Measurements from ENCODE around the gene CPN1. TPM values are rescaled to one million over a fixed set of nuclear protein-coding genes. Genes with fewer than 3 reads are reported as not detected.
A peak's percentile ranks its signal among the peaks of the same experiment; 100 is the strongest.
"Not testable (repeated sequence)": the region's sequence is repeated elsewhere in the genome, so short reads cannot be mapped to it uniquely, and the experiment has no call there.

Gene CPN1
- not detected in 2 replicates for total RNA-seq (2014; rRNA removed; shearing (Covaris generic))

- DNase-seq (ENCODE audit: low spot score): no peak
- in situ Hi-C loops (cut with HindIII; ENCODE audit: low sequenced_read_pairs): no loop called here
These were observed at the start of gene CPN1 for GRCh38 chr10:100081075-100082001. TSS of gene CPN1 (minus strand) at chr10:100081869. CDS start at chr10:100081625, 244 bp downstream.

GRCh38 chr10:100130831-100131230 is 49.2 kb upstream of the CPN1 start:
- no peak for DNase-seq (ENCODE audit: low spot score)
- in situ Hi-C loops (cut with HindIII; ENCODE audit: low sequenced_read_pairs): no loop called here

GRCh38 chr10:100129424-100129823 is 47.8 kb upstream of the CPN1 start:
- in situ Hi-C loops (cut with HindIII; ENCODE audit: low sequenced_read_pairs): no loop called here
- DNase-seq (ENCODE audit: low spot score): no peak

DNA sequence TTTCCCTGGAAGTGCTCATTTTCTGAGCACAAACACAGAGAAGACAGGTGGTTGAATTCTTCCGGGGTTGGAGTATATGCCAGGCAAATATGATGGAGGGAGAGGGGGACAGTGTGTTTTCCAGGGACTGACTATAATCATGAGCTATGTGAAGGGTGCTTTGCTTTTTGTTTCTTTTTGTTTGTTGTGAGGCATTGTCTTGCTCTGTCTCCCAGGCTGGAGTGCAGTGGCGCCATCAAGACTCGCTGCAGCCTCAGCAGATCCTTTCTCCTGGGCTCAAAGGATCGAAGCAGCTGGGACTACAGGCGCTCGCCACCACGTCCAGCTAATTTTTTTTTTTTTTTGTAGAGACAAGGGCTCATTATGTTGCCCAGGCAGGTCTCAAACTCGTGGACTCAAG is 47.3 kb upstream of the CPN1 start:
- DNase-seq (ENCODE audit: low spot score): no peak

DNA sequence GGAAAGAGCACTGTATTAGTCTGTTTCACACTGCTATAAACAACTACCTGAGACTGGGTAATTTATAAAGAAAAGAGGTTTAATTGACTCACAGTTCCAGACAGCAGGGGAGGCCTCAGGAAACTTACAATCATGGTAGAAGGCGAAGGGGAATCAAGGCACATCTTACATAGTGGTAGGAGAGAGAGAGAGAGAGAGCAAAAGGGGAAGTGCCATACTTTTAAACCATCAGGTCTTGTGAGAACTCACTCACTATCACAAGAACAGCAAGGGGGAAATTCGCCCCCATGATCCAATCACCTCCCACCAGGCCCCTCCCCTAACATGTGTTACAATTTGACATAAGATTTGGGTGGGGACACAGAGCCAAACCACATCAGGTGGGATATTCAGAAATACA is 43.7 kb upstream of the CPN1 start:
- DNase-seq (ENCODE audit: low spot score); in situ Hi-C loops (cut with HindIII; ENCODE audit: low sequenced_read_pairs): not testable (repeated sequence)

More for the DNA sequence above, 47.3 kb upstream of the CPN1 start:
- in situ Hi-C loops (cut with HindIII; ENCODE audit: low sequenced_read_pairs): no loop called here

- no peak for DNase-seq (ENCODE audit: low spot score)
- in situ Hi-C loops (cut with HindIII; ENCODE audit: low sequenced_read_pairs): no loop called here
These were observed 42.4 kb upstream of the CPN1 start for GRCh38 chr10:100124097-100124496.

- in situ Hi-C loops (cut with HindIII; ENCODE audit: low sequenced_read_pairs): no loop called here
- DNase-seq (ENCODE audit: low spot score): no peak
These were observed 41.1 kb upstream of the CPN1 start for GRCh38 chr10:100122780-100123179.

DNA sequence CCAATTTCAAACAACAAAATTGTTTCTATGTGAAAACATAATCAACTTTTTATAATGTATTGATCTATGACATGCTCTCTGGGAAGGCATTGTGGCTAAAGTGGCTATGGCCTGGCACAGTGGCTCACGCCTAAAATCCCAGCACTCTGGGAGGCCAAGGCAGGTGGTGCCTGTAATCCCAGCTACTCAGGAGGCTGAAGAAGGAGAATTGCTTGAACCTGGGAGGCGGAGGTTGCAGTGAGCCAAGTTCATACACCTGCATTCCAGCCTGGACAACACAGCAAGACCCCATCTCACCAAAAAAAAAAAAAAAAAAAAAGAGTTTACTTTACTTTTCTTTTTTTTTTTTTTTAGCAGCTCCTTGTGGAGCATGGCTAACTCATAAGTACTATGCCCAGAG is 38.9 kb upstream of the CPN1 start:
- in situ Hi-C loops (cut with HindIII; ENCODE audit: low sequenced_read_pairs): no loop called here
- no peak for DNase-seq (ENCODE audit: low spot score)

GRCh38 chr10:100119726-100120125 is 38.1 kb upstream of the CPN1 start:
- in situ Hi-C loops (cut with HindIII; ENCODE audit: low sequenced_read_pairs): no loop called here
- DNase-seq (ENCODE audit: low spot score): no peak

- DNase-seq (ENCODE audit: low spot score): no peak
- in situ Hi-C loops (cut with HindIII; ENCODE audit: low sequenced_read_pairs): no loop called here
These were observed 33.5 kb upstream of the CPN1 start for GRCh38 chr10:100114976-100115770.

- in situ Hi-C loops (cut with HindIII; ENCODE audit: low sequenced_read_pairs): no loop called here
- DNase-seq (ENCODE audit: low spot score): no peak
These were observed 32.8 kb upstream of the CPN1 start for GRCh38 chr10:100114460-100114859.

- in situ Hi-C loops (cut with HindIII; ENCODE audit: low sequenced_read_pairs): no loop called here
- DNase-seq (ENCODE audit: low spot score): no peak
These were observed 28.0 kb upstream of the CPN1 start for GRCh38 chr10:100109670-100110069.

DNA sequence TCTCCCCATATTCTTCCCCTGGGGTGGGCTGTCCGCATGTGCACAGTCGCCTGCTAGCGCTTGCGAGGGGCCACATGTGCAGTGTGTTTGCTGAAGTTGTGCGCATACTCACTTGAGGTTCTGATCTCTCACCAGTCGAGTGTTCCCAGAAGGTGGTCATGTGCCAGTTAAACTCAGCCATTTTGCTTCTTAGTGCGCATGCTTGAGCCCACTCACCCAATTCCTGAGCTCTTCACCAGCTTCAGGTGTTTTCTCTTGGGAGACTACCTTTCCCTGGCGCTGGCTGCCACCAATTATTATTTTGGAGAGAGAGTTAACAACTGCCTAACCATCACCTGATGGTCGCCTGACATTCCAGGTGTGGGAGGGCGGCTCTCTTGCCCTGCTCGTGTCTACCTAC is 25.2 kb upstream of the CPN1 start:
- in situ Hi-C loops (cut with HindIII; ENCODE audit: low sequenced_read_pairs): no loop called here

DNA sequence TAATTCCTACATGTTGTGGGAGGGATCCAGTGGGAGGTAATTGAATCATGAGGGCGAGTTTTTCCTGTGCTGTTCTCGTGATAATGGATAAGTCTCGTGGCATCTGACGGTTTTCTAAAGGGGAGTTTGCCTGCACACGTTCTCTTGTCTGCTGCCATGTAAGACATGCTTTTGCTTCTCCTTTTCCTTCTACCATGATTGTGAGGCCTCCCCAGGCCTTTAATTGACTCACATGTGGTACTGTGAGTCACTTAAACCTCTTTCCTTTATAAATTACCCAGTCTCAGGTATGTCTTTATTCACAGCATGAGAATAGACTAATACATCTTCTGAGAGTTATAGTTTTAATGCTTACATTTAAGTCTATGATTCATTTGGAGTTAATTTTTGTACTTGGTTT is 22.6 kb upstream of the CPN1 start:
- in situ Hi-C loops (cut with HindIII; ENCODE audit: low sequenced_read_pairs): no loop called here
- no peak for DNase-seq (ENCODE audit: low spot score)

More for the DNA sequence above, 25.2 kb upstream of the CPN1 start:
- DNase-seq (ENCODE audit: low spot score): no peak

DNA sequence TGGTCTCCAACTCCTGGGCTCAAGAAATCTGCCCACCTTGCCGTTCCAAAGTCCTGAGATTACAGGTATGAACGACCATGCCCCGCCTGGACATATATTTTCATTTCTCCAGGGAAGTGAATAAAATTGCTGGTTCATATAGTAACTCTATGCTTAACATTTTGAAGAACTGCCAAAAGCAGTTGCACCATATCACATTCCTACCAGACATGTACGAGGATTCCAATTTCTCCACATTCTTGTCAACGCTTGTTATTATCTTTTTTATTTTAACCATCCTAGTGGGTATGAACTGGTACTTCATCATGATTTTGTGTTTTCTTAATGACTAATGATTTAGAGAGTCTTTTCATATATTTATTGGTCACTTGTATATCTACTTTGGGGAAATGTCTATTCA is 21.9 kb upstream of the CPN1 start:
- no peak for DNase-seq (ENCODE audit: low spot score)
- in situ Hi-C loops (cut with HindIII; ENCODE audit: low sequenced_read_pairs): no loop called here

DNA sequence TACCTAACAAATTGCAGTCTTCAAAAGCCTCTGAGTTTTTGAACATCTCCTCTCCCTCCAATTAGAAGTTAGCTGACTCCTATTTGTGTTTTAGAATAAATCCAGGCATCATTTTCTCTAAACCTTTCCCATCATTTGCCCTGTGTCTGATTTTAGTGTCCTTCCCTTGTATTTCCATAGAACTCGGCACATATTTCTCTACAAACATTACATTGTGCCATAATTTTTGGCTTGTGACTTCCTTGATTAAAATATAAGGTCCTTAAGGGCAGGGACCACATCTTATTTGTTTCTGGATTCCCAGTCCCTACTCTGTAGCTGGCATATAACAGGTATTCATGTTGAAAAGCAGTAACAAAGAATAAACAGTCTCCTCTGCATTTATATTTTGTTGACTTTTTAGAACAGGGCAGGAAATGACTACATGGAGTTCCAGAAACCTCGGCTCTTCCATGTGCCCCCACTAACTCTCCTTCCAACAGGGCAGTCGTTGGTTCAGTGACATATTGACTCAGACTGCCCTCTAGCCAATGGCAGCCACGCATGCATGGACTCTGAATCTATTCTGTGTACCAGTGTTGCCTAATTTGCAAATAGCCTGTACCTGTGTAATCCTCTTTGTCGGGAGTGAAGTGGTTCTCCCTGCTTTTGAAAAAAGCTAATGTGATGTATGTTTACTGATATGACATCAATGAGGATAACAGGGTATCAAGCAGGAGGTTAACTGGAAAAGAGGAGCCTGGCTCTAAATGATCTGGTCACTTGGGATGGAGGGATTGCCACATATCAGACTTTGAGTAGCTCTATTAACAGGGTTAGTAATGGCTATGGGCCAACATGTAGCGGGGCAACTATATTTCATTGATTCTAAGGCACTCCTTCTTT is 19.8 kb upstream of the CPN1 start:
- no peak for DNase-seq (ENCODE audit: low spot score)
- in situ Hi-C loops (cut with HindIII; ENCODE audit: low sequenced_read_pairs): no loop called here

DNA sequence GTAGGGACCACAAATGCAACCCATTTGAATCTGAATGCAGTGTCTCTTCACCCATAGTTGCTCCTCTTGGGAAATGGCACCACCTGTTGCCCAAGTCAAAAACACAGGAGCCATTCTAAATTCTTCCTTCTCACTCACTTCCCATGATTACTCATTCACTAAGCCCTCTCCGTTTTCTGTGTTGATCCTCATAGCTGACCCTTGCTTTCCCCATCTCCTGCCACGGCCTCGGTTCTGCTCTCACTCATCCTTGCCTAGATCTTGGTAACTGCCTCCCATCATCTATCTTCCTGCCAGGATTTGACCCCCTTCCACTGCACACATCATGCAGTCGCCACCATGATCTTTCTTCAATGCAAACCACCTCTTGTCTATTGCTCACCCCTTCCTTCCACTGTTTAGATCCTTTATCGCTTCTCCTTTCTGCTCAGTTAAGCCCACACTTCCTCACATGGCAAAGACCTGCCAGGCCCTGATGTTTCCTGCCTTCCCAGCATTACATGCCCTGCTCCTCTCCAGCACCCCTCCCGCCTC is 19.0 kb upstream of the CPN1 start:
- DNase-seq (ENCODE audit: low spot score): peak; percentile 2
- in situ Hi-C loops (cut with HindIII; ENCODE audit: low sequenced_read_pairs): no loop called here

DNA sequence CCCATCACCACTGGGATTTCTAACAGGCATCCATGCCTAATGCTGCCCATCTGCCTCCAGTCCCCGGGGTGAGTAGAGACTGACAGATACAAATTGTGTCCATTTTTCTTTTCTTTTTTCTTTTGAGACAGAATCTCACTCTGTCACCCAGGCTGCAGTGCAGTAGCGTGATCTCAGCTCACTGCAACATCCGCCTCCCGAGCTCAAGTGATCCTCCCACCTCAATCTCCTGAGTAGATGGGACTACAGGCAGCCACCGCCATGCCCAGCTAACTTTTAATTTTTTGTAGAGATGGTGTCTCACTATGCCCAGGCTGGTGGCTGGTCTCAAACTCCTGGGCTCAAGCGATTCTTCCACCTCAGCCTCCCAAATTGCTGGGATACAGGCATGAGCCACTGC is 7.6 kb upstream of the CPN1 start:
- in situ Hi-C loops (cut with HindIII; ENCODE audit: low sequenced_read_pairs): no loop called here
- no peak for DNase-seq (ENCODE audit: low spot score)

DNA sequence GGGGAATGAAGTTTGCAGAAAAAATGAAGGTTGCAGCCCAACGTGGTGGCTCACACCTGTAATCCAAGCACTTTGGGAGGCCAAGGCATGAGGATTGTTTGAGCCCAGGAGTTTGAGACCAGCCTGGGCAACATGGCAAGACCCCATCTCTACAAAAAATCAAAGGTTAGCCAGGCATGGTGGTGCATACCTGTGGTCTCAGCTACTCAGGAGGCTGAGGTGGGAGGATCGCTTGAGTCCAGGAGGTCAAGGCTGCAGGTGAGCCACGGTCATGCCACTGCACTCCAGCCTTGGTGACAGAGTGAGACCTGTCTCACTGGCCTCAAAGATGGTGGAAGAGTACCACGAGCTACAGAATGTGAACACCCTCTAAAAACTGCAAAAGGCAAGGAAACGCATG is 5.0 kb upstream of the CPN1 start:
- in situ Hi-C loops (cut with HindIII; ENCODE audit: low sequenced_read_pairs): not testable (repeated sequence)

More for the DNA sequence above, 5.0 kb upstream of the CPN1 start:
- DNase-seq (ENCODE audit: low spot score): not testable (repeated sequence)
